Activated naive CD8-positive, alpha-beta T cell treated with anti-CD3 and anti-CD28 coated beads, Interleukin-2, amount 50 U/mL, for 24 hours (primary cell): ENCODE measurements around the gene DNASE2B.

Source experiments
- ATAC-seq: fragments of 150-1000 bp; cut with Tn5 transposase; one replicate; pipeline ENCODE4 v1.10.0; 2021
- DNase-seq: peaks from one replicate; pipeline ENCODE4 v3.0.0; 2021
- H3K27ac Mint-ChIP-seq: one replicate; pipeline ENCODE4 v1.8.0; 2021; ENCODE audit warnings: mild to moderate bottlenecking, mixed read lengths
- H3K27me3 Mint-ChIP-seq: one replicate; pipeline ENCODE4 v1.8.0; 2021; ENCODE audit warnings: mixed read lengths
- H3K36me3 Mint-ChIP-seq: one replicate; pipeline ENCODE4 v1.8.0; 2021; ENCODE audit warnings: low read depth, mixed read lengths
- H3K4me1 Mint-ChIP-seq: one replicate; pipeline ENCODE4 v1.8.0; 2021; ENCODE audit warnings: mixed read lengths
- H3K4me3 Mint-ChIP-seq: one replicate; pipeline ENCODE4 v1.8.0; 2021; ENCODE audit warnings: mild to moderate bottlenecking, moderate library complexity, mixed read lengths
- H3K9me3 Mint-ChIP-seq: one replicate; pipeline ENCODE4 v1.8.0; 2021; ENCODE audit warnings: mixed read lengths

DNASE2B gene

DNA sequence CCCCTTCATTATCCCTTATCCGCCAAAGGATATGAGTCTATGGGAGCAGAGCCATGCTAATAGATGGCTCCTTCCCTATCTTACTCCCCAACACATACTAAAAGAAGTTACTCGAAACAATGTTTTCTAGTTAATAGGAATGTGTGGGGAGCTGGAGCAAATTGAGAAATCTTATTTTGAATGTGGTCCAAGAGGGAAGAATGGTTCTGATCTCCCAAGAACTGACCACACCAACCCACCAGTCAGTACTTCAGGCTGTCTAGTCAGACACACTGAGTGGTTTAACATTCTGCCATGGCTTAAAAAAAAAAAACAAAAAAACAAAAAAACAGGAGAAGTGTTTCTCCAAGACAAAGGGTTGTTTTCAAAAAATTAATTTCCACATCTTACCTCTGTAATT is 31.5 kb upstream of the DNASE2B start:
- DNase-seq (no peak), ATAC-seq (no peak)
- H3K4me3 Mint-ChIP-seq = no peak overlapping the region
- peaks cover 2% of the 10 kb centered on the region for H3K27me3 Mint-ChIP-seq
- H3K4me1 Mint-ChIP-seq = peaks cover 13% of the 10 kb centered on the region
- H3K36me3 Mint-ChIP-seq = no peaks in the 10 kb centered on the region
- H3K9me3 Mint-ChIP-seq = no peaks in the 10 kb centered on the region
- H3K27ac Mint-ChIP-seq = no peak overlapping the region

DNA sequence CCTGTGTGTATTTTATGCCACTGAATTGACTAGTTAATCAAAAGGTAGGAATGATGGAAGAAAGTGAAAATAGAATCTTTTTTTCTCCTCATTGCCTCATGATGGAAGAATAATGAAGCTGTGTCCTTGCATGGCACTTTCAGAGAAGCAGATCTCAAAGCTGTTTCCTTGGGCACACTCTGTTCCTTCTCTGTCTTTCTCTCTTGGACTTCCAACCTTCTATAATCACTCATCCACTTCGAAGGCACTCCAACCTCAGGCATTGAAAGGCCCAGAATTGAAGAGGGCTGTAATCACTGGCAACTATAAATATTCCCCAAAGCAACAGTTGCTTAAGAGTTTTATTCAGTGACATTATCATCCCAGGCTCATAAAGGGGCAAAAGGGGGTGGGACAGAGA is 31.1 kb upstream of the DNASE2B start:
- ATAC-seq = no peak
- Mint-ChIP-seq H3K36me3 (no peaks in the 10 kb centered on the region), H3K27me3 (peaks cover 2% of the 10 kb centered on the region), H3K4me1 (peaks cover 13% of the 10 kb centered on the region), H3K27ac (no peak overlapping the region), H3K9me3 (no peaks in the 10 kb centered on the region), H3K4me3 (no peak overlapping the region)
- no peak for DNase-seq

DNA sequence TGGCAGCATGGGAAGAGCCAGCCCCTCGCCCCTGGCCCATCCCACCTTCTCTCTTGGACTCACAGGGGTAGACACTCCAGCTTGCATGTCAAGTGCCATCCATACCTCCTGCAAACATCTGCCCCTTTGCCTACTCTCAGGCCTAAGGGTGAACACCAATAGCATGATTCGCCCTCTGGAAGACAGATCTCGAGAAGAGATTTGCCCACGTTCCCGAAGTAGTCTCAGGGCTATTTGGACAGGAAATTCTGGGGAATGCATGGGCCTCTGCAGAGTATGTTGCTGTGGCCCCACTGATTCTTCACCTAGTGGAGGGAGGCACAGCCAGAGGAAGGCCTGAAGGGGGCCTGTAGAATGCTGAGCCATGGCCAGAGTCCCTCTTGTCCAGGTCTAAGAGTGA is 29.8 kb upstream of the DNASE2B start:
- no peak for DNase-seq
- no peak for ATAC-seq
- no peaks in the 10 kb centered on the region for H3K27me3 Mint-ChIP-seq
- H3K9me3 Mint-ChIP-seq = no peaks in the 10 kb centered on the region
- no peak overlapping the region for H3K4me3 Mint-ChIP-seq
- no peaks in the 10 kb centered on the region for H3K36me3 Mint-ChIP-seq
- no peak overlapping the region for H3K27ac Mint-ChIP-seq
- peaks cover 9% of the 10 kb centered on the region for H3K4me1 Mint-ChIP-seq

DNA sequence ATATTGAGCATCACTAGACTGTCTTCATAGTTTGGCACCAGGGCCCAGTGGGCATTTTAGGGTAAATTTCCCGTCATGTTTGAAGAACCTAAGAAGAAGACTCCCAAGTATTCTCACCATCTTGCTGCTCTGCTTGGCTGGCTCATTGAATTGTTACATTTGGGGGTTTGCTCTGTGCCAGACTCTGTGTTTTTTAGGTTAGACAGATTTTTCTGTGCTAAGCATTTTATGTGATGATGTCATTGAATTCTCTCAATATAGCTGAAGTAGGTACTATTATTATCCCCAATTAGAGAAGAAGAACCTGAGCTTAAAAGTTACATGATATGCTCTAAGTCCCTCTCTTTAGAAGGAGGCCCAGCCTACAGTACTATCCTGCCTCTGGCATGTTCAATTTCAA is 28.0 kb upstream of the DNASE2B start:
- no peak overlapping the region for H3K4me3 Mint-ChIP-seq
- peaks cover 8% of the 10 kb centered on the region for H3K4me1 Mint-ChIP-seq
- H3K36me3 Mint-ChIP-seq = no peaks in the 10 kb centered on the region
- H3K27me3 Mint-ChIP-seq = no peaks in the 10 kb centered on the region
- no peak for DNase-seq
- H3K9me3 Mint-ChIP-seq = no peaks in the 10 kb centered on the region
- ATAC-seq = no peak
- H3K27ac Mint-ChIP-seq = no peak overlapping the region

GRCh38 chr1:84370831-84371394 is 27.4 kb upstream of the DNASE2B start:
- Mint-ChIP-seq H3K27ac (no peak overlapping the region), H3K36me3 (no peaks in the 10 kb centered on the region), H3K27me3 (no peaks in the 10 kb centered on the region), H3K4me3 (no peak overlapping the region), H3K4me1 (peaks cover 1% of the 10 kb centered on the region), H3K9me3 (no peaks in the 10 kb centered on the region)
- DNase-seq = no peak
- ATAC-seq = no peak

- H3K36me3 Mint-ChIP-seq = no peaks in the 10 kb centered on the region
- no peaks in the 10 kb centered on the region for H3K27me3 Mint-ChIP-seq
- peaks cover 3% of the 10 kb centered on the region for H3K4me1 Mint-ChIP-seq
- DNase-seq = no peak
- no peaks in the 10 kb centered on the region for H3K9me3 Mint-ChIP-seq
- ATAC-seq = no peak
- no peak overlapping the region for H3K4me3 Mint-ChIP-seq
- no peak overlapping the region for H3K27ac Mint-ChIP-seq
Observed at GRCh38 chr1:84373436-84374141, 24.7 kb upstream of the DNASE2B start.

- Mint-ChIP-seq H3K36me3 (no peaks in the 10 kb centered on the region), H3K27ac (no peak overlapping the region), H3K4me3 (no peak overlapping the region), H3K4me1 (peaks cover 3% of the 10 kb centered on the region), H3K27me3 (no peaks in the 10 kb centered on the region), H3K9me3 (no peaks in the 10 kb centered on the region)
- DNase-seq (no peak), ATAC-seq (no peak)
Observed at GRCh38 chr1:84374991-84375696, 23.1 kb upstream of the DNASE2B start.

DNA sequence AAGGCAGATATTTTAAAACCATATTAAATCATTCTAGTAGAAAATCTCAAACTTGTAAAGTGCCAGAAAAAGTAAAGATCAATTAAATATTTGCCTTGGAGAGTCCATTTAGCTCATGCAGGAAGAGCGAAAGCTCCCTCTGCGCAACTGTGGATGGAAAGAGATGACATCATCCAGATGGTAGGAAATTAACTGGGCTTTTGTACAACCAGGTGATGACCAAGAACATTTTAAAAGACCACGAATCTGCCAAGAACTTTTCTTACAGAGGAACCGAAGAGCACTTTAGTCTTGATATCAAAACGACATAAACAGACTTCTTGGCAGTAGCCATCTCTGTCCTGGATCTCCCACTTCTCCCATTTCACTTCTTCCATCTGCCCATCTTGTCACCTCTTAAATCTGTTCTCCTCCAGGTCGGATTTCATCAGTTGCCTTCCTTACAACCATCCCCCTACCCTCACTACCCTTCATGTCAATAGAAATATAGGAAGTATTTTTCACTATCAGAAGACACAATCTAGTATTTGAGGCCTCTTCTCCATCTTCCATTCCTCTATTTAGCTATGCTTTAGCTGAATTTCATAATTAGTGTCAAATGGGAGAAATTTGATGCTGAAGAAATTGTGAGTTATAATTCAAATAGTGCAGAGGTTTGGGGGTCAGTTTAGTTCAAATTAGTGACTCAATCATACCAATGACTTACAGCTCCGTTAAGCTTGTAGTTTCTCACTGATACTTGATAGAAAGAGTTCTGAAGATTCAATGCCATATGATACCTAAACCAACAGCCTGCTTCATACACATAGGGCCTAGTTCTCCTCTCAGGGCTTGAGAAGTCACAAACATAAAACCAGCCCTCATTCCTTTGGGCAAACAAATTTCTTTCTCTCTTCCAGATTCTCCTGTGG is 22.0 kb upstream of the DNASE2B start:
- no peak for ATAC-seq
- Mint-ChIP-seq H3K27me3 (no peaks in the 10 kb centered on the region), H3K9me3 (no peaks in the 10 kb centered on the region), H3K36me3 (no peaks in the 10 kb centered on the region), H3K4me3 (no peak overlapping the region), H3K27ac (no peak overlapping the region), H3K4me1 (peaks cover 3% of the 10 kb centered on the region)
- no peak for DNase-seq

DNA sequence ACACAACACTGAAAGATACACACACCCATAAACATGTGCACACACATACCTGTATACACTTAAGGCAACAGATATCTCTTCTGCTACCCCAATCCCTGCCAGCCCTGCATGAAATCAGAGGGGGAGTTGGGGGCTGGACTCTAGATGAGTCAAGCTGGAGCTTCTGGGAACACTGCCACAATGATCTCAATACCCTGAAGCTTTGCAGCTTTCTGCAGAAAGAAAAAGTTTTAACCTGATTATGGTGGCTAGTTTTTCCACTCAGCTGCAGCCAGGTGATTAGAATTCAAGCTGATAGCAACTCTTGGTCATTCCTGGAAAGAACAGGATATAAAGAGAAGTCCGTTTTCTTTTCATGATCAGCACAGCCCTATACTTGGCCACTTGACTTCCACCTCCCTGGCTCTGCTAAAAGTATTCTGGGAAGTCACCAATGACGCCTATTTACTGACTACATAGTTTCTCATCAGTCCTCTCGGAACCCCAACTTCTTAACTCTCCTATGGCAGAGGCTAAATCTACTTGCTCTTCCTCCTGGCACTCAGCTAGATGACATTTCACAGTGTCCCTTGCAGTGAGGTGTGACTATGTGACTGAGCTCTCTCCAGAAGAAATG is 20.7 kb upstream of the DNASE2B start:
- H3K36me3 Mint-ChIP-seq = no peaks in the 10 kb centered on the region
- H3K9me3 Mint-ChIP-seq = no peaks in the 10 kb centered on the region
- H3K4me1 Mint-ChIP-seq = peaks cover 3% of the 10 kb centered on the region
- no peak overlapping the region for H3K27ac Mint-ChIP-seq
- no peaks in the 10 kb centered on the region for H3K27me3 Mint-ChIP-seq
- no peak for ATAC-seq
- no peak for DNase-seq
- no peak overlapping the region for H3K4me3 Mint-ChIP-seq

GRCh38 chr1:84379138-84379916 is 19.0 kb upstream of the DNASE2B start:
- Mint-ChIP-seq H3K9me3 (no peaks in the 10 kb centered on the region), H3K4me1 (peaks cover 3% of the 10 kb centered on the region), H3K4me3 (no peak overlapping the region), H3K27me3 (no peaks in the 10 kb centered on the region), H3K27ac (no peak overlapping the region), H3K36me3 (no peaks in the 10 kb centered on the region)
- DNase-seq = no peak
- ATAC-seq = no peak

DNA sequence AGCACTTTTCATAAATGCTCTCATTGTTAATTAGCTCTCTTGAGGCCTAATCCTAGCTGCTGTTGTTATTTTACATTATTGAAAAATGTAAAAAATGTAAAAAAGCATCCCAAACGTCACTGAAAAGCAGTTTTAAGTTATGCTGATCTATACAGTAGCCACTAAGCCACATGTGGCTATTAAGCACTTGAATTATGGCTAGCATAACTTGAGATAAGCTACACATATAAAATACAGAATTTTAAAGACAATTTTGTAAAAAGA is 18.4 kb upstream of the DNASE2B start:
- Mint-ChIP-seq H3K4me1 (peaks cover 3% of the 10 kb centered on the region), H3K36me3 (no peaks in the 10 kb centered on the region), H3K9me3 (no peaks in the 10 kb centered on the region), H3K4me3 (no peak overlapping the region), H3K27me3 (no peaks in the 10 kb centered on the region), H3K27ac (no peak overlapping the region)
- ATAC-seq (no peak), DNase-seq (no peak)

DNA sequence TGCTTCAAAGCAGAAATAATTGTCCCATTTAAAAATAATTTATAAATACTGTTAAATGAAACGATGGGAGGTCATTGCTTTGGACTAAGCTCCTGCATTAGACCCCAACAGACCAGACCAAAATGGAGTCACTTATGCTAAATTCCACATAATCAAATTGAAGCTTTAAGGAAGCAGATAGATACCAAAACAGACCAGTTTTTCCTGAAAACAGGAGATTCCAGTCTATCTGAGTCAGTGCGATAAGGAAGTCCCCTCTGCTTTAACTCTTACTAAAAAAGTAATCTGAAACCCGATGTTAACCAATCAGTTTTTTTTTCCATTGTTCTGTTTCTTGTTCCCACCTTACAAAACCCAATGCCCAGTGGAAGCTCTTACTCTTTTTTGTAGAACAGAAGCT is 16.2 kb upstream of the DNASE2B start:
- Mint-ChIP-seq H3K9me3 (no peaks in the 10 kb centered on the region), H3K4me3 (no peak overlapping the region), H3K27me3 (no peaks in the 10 kb centered on the region), H3K36me3 (no peaks in the 10 kb centered on the region), H3K4me1 (no peaks in the 10 kb centered on the region), H3K27ac (no peak overlapping the region)
- ATAC-seq (no peak), DNase-seq (no peak)

DNA sequence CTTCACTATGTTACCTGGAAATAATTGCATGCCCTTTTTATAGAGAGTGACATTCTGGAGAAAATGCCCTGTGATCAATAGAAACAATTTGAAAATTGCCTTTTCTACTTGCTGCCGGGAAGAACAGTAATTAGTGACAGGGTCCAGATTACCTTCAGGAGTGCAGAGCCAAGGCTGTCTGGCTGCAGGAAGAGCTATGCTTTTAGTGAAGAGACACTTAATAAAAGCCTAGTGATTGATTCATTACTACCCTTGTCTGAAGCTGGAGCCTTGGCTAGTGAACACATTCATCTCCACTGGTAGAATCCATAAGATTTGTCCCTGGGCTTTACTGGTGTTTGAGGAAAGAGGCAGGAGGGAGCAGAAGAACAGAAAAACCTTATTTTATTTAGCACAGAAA is 12.9 kb upstream of the DNASE2B start:
- Mint-ChIP-seq H3K4me3 (no peak overlapping the region), H3K4me1 (peaks cover 2% of the 10 kb centered on the region), H3K27ac (no peak overlapping the region), H3K27me3 (no peaks in the 10 kb centered on the region), H3K9me3 (no peaks in the 10 kb centered on the region), H3K36me3 (no peaks in the 10 kb centered on the region)
- DNase-seq (no peak), ATAC-seq (no peak)
